ENCODE results near the gene DOK6.

GRCh38 chr18:69866212-69866611 lies 465.5 kb downstream of the DOK6 start:
- TF ChIP-seq POLR2AphosphoS5 (IDR thresholded peaks at IDR 0.05; ENCODE audit: borderline replicate concordance, low read depth, low read length) (no peak), EZH2 (IDR thresholded peaks at IDR 0.05) (no peak), FOXP2 (optimal IDR thresholded peaks at IDR 0.05; ENCODE audit: control extremely low read depth, extremely low read length, insufficient read depth) (no peak)
